ENCODE results near the gene ITPR2. TPM values are rescaled to one million over a fixed set of nuclear protein-coding genes. Genes with fewer than 3 reads are reported as not detected.

The ITPR2 gene
- polyA plus RNA-seq, 4 donors, result 12.7 to 16.7 (median 13.7) TPM

DNA sequence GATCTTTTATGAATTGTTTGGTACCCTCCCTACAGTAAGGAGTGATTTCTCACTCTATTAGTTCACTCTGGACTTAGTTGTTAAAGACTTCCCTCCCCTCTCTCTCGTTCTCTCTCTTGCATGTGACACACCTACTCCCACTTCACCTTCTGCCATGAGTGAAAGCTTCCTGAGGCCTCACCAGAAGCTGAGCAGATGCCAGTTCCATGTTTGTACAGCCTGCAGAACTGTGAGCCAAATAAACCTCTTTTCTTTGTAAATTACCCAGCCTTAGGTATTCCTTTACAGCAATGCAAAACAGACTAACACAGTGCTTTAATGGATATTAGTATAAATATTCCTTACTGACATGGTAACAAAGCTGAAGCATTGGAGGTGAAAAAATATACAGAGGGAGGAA, 450.0 kb downstream of the ITPR2 start:
- no peak for DNase-seq (ENCODE audit: low read depth in 4 of 4, low spot score in 3 of 4)

DNA sequence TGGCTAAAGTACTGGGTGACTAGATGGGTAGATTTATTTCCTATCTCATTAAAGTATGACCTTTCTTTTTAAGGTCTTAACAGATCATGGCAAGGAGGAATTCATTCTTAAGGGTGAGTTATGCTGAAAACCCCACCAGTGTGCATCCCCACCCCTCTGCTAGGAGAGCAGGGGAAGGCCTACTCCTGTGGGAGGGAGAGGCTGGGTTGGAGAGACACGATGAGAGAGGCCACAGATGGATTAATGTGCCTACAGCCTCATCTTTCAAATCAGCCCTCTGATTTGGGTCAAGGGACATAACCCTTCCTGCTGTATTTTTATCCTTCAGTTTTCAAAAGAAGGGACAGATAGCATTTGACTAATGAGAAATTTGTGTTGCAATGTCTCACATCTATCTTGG, 452.1 kb downstream of the ITPR2 start:
- no peak for DNase-seq (ENCODE audit: low read depth in 4 of 4, low spot score in 3 of 4)

DNA sequence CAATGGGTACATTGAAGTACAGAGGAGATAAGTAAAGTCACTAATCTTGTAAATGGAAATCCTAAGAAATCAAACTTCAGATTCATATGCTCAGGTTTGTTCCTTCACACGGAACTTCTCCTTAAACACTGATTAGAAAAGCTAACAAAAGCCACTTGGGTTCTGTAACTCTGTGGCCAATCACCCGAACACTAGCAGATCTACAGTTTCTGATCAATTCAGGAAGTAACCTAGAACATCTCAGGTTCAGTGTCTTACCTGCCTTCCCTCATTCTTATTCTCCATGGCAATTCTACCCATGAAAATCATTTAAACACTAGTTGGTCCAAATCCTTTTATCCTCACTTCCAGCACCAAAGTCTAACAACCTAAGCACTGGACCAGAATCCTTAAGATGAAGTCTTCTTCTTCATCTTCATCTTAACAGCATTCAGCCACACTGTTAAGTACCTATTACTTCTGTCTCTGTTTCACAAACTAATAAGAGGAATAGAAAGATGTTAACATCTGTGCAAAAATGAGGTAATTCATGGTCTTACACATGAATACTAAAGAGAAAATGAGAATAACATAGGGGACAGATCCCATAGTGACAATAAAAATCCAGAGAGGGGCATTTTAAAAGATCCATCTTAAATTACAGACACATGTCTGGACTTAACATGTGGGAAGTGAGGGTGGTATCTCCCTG, 453.1 kb downstream of the ITPR2 start:
- no peak for DNase-seq (ENCODE audit: low read depth in 4 of 4, low spot score in 3 of 4)

DNA sequence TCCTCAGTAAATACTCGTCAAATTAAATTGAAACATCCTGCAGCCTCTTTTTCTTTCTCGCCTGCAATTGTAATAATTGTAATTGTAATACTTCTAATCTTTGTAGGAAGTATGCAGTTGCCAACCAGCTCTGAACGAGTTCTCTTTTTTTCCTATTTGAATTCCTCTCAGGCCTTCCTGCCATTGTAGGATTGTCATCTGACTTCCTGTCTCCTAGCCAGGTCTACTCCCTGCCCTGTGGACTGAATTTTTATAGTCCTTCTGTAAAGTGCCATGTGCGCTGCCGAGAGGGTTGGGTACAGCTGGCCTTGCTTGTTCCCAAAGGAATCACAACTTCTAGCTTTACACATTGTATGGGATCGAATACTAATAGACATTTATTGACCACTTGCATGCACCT, 454.3 kb downstream of the ITPR2 start:
- no peak for DNase-seq (ENCODE audit: low read depth in 4 of 4, low spot score in 3 of 4)

DNA sequence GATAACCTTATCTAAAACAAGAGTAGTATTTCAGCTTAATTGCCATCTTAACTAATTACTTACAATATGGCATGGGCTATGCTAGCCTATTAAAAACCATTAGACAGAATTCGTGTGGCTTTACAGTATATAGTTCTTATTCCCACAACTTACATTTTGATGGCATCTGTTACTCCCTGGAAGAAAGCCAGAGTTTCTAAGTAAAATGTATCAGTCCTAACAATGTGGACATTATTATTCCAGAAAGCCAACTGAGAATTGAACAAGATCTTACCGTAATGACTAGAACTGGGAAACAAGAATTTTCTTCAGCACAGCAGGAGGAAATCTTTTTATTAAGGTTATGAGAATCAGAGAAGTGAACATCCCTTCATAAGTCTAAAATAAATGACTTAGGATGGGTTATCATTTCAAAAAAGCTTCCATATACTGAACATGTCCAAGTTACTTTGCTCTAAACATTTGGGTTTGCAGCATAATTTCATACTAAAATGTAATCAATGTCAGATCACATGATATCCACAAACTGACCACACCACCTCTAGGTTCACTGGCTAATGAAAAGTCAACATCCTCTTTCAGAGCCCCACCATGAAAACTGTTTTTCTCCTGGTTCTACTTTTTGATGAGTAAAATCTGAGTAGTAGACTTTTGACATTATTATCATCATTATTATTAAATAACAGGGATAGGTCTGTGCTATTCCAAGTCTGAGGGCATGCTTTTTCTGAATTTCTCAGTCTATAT, 457.9 kb downstream of the ITPR2 start:
- no peak for DNase-seq (ENCODE audit: low read depth in 4 of 4, low spot score in 3 of 4)

DNA sequence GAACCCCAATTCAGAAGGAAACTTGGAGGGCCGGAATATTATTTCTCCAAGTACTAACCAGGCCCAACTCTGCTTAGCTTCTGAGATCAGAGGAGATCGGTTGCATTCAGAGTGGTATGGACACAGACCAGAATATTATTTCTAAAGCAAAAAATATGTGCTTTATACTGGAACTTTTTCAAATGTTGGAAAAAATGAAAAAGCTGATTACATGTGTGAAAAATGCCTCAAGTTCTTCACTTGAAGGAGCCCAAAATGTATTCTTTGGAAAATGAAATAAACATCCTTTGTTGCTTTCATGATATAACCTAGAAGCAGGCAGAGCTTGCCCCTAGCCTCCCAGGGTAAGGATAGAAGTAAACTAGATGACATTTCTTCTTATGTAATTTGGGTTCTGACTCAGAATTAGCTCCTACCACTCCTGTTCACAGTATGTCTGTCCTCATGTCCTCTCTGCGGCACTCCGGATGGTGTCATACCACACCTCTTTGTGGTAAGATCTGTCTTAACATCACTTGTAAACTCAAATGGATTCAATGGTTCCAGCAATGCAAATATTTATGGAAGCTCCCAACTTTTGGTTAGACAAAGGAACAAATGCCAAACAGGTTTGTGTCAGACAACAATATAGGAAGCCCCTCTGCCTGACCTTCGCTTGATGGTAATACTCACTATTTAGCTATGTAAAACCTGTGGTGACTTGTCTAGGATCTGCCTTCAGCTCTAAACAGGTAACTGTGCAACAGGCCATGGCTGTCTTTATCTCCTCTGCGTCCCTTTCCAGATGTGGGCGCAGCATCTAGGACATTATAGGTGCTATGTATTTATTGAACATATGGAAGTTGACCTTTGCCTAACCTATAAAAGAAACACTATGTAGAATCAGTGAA, 459.1 kb downstream of the ITPR2 start:
- no peak for DNase-seq (ENCODE audit: low read depth in 4 of 4, low spot score in 3 of 4)

DNA sequence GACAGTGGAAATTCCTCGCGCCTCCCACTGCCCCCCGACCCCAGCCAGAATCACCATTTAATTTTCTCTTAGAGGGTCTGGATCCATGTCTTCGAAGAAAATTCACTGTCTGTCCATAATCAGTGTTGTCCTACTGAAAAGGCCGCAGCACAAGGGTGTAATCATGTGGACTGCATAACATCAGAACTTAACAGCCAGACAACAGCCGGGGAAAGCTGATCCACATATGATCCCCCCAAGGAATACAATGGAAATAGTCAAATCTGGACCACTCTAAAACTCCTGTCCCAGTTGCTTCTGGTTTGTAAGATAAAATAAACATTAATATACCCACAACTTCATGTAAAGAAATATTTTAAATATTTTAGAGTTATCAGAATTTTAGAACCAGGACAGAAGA, 460.1 kb downstream of the ITPR2 start:
- no peak for DNase-seq (ENCODE audit: low read depth in 4 of 4, low spot score in 3 of 4)

DNA sequence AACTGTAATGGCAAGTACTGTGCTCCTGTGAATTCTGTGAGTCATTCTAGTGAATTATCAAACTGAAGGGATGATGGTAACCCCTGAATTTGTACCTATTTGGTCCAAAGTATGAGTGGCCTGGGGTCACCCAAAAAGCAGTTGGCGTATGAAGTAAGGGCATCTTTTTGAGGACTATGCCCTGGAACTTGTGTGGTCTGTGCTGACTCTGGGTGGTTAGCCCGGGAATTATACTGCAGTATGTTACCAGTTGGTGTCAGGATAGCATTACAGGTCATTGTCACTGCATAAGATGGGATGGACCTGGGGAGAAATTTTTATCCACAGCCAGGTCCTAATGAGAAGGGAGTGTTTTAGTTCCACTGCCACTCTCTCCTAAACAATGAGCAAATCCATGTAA, 462.9 kb downstream of the ITPR2 start:
- DNase-seq (ENCODE audit: low read depth in 4 of 4, low spot score in 3 of 4), result no peak

DNA sequence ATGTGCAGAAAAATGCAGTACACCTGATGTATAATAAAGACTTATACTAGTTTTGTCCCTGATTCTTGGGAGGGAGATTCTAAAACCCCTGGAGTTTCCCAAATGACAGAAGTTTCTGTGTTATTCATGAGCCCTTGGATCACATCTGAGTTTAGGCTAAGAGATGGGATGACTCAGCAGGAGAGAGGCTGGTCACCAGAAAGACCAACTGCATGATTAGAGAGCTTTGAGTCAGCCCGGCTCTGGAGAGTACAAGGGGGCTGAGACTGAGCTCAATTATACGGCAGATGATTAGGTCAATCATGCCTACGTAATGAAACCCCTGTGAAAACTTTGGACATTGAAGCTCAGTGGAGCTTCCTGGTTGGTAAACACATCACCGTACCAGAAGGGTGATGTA, 463.4 kb downstream of the ITPR2 start:
- DNase-seq (ENCODE audit: low read depth in 4 of 4, low spot score in 3 of 4), result no peak

DNA sequence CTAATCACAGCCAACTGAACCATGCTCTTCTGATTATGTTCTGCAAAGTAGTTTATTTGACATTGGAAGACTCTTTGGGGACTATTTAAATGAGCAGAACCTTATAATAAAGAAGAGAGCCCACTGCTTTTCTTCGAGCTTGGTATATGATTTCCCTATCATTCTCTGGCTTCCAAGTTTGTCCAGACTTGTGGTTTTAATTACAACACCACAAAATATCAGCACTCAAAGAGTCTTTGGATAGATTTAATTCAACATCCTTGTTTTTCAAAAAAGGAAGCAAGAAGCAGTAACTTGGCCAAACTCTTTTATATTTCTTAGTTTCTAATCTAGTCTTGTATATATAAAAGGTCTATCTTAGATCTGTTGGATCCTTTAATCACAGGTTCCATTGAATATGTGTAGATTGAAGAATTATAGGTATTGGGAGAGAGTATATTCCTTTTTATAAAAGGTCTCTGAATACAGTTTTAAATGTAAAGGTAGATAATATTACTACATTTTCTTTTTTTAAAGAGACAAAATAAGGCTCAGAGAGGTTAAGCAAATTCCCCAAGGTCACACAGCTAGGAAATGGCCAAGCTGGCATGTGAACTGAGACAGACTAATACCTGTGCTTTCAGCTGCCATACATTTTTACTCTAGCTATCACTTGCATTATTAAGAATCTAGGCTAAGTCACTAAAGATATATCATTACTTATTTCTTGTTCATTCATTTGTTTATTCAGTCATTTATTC, 464.8 kb downstream of the ITPR2 start:
- no peak for DNase-seq (ENCODE audit: low read depth in 4 of 4, low spot score in 3 of 4)

DNA sequence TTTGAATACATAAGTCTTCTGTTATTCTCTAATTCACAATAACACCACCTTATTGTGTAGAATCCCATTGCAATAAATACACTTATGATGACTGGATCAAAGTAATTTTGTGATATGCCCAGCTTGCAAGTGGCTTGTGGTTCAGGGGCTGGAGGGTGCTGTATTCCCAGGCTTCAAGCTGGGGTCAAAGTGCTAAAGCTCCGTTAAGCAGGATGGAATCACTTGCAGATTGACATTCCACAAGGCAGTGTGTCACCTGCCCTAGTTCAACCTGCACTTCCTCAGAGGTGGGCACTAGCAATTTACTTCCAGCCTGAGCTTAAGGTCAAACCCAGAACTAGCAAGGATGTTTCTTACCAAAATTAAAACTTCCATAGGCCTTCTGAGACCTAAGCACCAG, 471.0 kb downstream of the ITPR2 start:
- no peak for DNase-seq (ENCODE audit: low read depth in 4 of 4, low spot score in 3 of 4)

DNA sequence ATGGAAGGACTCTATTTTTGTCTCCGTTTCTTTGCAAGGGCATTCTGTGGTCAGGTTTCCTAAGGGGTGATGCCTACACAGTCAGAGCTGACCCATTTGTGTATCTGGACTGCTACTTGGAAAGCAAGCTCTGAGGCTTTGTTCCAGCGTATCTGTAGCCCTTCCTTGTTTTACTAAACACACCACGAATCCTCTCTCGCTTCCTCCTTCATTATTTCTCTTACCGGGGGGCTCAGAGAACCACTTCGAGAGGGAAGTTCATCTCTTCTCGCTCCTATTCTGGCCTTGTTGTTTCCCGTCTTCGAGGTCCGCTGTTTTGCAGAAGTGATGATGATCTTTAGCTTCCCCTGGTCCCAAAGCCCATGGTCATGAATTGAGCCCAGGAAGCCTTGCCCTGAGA, 472.9 kb downstream of the ITPR2 start:
- DNase-seq (ENCODE audit: low read depth in 4 of 4, low spot score in 3 of 4), result no peak

DNA sequence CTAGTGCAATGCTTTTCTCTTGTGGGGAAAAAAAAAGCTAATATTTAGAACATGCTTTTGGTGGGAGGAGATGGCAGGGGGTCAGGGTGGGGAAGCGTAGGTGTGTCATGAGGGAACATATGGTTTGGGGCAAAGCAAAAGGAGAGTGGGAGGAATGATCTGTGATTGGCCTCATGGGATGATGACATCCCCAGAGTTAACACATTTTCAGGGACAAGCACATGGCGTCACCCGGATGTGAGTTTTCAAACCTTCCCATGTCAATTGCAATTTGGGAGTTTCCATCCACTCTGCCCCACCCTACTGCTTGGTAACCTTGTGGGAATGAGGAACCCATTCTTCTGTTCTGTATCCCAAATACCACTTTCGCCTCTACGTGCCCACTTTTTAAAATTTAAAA, 473.4 kb downstream of the ITPR2 start:
- DNase-seq (ENCODE audit: low read depth in 4 of 4, low spot score in 3 of 4), result no peak

DNA sequence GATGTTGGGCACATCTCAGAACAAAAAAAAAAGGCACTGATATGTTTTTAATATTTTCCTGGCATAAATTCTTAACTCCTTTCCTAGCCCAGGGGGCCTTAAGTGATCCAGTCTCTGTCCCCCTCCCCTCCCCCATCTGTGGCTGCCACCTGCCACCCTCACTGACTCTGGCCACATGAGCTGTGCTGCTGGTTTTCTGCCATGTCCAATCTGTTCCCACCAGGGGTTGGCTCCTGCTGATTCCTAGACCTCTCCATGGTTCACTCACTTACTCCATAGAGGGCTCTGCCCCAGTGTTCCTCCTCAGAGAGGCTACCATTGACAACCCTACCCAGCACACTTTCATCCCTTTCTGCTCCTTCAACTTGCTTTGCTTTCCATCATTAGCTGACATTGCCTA, 474.3 kb downstream of the ITPR2 start:
- no peak for DNase-seq (ENCODE audit: low read depth in 4 of 4, low spot score in 3 of 4)

DNA sequence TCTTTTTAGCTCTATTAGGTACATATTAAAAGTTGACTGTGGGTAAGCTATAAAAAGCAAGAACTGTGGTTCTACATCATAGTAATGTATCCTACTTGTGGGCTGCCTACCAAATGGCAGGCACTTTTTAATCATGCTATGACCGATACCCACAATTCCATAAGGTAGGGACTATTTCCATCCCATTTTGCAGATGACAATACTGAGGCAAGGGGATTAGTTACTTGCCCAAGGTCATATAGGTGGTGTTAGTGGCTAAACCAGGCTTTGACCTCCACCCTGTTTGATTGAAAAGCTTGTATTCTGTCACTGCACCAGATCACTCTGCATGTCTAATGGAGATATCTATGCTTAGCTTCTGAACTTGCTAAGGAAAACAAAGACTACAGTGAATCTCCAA, 485.7 kb downstream of the ITPR2 start:
- no peak for DNase-seq (ENCODE audit: low read depth in 4 of 4, low spot score in 3 of 4)

DNA sequence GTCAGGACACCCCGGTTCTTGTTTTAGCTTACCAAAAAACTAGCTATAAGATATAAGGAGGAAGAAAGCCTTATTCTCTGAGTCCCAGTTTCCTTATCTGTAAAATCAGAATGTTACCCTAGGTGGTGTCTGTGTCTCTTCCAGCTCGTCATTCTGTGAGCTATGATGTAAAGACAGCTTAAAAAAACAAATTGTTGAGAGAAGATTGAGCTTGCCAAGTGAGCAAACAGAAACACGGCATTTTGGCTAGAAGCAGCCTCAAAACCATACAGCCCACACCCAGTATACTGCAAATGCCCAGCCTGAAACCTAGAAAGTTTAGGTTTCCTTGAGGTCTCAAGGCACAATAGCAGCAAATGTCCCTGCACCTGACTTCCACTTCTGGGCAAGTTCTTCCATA, 486.3 kb downstream of the ITPR2 start:
- no peak for DNase-seq (ENCODE audit: low read depth in 4 of 4, low spot score in 3 of 4)

DNA sequence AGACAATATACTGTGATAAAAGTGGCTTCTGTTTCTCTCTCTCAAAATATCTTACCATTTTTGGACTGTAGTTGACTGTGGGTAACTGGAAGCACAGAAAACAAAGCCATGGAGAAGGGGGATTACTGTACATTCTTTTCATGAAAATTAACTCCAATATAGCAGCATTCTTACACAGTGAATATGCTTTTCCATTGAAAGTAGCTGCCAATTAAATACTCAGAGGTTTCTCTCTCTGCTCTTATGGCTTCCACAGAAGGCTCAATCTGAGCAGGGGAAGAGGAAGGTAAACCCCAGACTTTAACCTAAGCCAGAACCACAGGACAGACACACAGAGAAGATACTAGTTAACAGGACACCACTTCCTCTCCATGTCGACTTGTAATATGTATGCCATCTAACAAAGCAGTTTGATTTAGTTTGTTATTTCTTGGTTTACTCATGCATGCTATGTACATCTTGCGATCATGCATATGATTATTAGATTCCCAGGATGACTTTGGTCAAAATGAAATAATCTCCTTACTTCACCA, 487.5 kb downstream of the ITPR2 start:
- no peak for DNase-seq (ENCODE audit: low read depth in 4 of 4, low spot score in 3 of 4)

DNA sequence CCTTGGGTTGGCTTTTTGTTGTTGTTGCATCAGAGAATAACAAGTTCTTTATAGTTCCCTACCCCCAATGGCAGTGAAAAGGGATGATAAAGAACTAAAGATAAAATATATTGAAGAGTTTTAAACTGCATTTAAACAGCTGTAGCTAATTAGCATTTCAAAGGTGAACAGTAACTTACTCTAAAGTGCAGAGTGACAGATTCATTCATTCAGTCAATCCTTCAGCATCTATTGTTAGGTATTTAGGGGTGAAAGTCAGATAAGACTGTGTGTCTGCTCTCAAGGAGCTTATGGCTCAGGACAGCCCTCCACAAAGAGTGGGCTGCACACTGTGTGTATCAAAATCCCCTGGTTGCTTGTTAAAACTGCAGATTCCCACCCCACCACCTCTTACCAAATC, 491.5 kb downstream of the ITPR2 start:
- no peak for DNase-seq (ENCODE audit: low read depth in 4 of 4, low spot score in 3 of 4)

DNA sequence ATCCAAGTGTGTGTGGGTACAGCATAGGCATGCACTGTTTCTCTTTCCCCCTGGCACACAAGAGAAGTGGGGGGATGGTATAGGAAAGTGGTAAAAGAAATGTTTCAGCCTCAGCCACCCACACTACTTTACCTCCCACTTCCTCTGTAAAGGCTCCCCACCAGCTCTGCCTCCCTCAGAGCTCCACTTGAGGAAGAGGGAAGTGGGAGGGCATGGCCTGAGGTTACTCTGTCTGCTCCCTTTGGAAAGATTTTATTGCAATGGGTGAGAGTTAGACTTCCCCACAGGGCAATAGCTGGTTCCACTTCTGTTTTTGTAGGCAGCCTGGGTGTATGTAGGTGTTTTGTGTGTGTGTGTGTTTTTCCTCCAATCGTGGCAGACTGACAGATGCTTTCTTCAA, 492.3 kb downstream of the ITPR2 start:
- DNase-seq (ENCODE audit: low read depth in 4 of 4, low spot score in 3 of 4), result no peak

DNA sequence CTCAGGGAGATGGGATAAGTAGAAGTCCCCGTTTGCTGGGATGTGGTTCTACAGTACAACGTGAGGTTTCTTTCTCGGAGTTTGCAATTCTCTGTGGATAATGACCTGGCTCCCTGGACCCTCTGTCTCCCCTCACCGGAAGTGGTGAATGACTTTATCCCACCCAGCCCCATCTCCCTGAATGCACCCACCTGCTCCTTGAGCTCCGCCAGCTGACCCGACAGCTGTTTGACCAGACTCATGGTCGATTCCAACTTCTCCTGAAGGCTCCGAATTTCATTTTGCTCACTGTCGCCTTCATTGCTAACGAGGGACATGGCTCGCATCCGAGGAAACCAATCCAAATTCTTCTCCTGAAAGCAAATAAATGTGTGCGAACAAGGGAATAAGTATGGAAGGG, 493.0 kb downstream of the ITPR2 start:
- no peak for DNase-seq (ENCODE audit: low read depth in 4 of 4, low spot score in 3 of 4)

All from right renal pelvis (tissue), 4 donors.